Muscle of back (tissue), 11 donors: Measurements from ENCODE around the gene FAM187B. TPM values are rescaled to one million over a fixed set of nuclear protein-coding genes. Genes with fewer than 3 reads are reported as not detected.
"Not testable (repeated sequence)": the region's sequence is repeated elsewhere in the genome, so short reads cannot be mapped to it uniquely, and the experiment has no call there.

Source experiments
- DNase-seq, 3 donors: peaks; one replicate each; pipeline versions ENCODE4 v3.0.0 to v3.0.0-alpha.2; 2013
- polyA plus RNA-seq, 10 donors: library from polyadenylated mRNA; unstranded; fragments of 120-200 nt; gene quantifications; one replicate each; pipeline ENCODE4 v1.2.1, GENCODE V29; 2013; ENCODE audit not compliant: insufficient read length in 10 of 10

The FAM187B gene
- polyA plus RNA-seq, 10 donors = 0.19 TPM; not detected in 9

GRCh38 chr19:35262101-35262761 is 33.7 kb upstream of the FAM187B start:
- no peak for DNase-seq

DNA sequence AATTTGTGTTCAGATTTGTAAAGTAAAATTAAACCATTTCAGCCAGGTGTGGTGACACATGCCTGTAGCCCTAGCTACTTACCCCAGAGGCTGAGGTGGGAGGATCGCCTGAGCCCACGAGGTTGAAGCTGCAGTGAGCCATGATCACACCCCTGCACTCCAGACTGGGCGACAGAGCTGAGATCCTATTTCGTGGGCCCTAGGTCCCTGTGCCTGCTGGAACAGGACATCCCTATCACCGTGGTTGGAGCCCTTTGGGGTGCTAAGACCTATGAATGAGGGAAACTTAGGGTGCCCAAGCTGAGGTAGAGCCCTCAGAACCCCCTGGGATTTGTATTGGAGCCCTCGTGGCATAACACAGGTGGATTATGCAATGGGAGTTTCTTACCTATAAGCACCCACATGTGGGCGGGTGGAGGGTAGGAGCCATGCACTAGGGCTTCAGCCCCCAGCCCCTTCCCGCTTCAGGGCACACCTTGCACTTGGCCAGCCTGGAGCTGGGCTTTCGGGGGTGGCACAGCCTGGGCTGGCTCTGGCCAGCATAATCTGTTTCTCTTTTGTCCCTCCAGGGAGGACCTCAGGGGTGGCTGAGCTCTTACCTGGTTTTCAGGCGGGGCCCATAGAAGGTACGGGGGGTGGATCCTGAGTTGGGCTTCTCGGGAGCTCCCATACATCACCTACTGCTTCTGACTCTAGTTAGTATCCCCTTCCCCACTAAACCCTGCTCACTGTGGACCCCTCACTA is 33.0 kb upstream of the FAM187B start:
- no peak for DNase-seq

GRCh38 chr19:35260694-35261304 is 32.3 kb upstream of the FAM187B start:
- DNase-seq = no peak

DNA sequence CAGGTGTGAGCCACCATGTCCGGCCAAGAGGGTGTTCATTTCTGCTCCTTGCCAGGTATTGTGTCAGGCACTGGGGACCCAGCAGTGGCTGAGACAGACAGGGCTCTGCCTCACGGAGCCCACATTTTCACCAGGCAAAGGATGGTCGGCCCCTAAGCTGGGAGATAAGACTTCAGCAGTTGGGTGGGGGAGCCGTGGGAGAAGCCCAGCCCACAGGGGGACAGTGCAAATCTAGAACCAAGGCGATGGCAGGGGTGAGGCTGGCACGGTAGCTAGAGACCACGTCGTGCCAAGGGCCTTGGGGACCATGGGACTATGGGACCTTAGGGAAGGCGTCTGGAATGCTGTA is 28.5 kb upstream of the FAM187B start:
- DNase-seq = no peak

DNA sequence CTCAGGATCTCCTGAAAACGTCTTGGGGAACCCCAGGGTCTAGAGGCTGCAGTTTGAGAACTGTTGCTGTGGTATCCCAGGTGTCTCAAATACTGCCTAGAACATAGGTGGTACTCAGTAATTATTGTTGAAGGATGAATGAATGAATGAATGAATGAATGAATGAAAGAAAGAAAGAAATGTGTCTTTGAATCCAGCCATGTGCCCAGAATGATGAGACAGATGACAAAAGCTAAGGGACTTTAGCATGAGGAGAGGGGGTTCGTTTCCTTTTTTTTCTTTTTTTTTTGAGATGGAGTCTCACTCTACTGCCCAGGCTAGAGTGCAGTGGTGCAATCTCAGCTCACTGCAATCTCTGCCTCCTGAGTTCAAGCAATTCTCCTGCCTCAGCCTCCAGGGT is 28.0 kb upstream of the FAM187B start:
- DNase-seq = no peak

DNA sequence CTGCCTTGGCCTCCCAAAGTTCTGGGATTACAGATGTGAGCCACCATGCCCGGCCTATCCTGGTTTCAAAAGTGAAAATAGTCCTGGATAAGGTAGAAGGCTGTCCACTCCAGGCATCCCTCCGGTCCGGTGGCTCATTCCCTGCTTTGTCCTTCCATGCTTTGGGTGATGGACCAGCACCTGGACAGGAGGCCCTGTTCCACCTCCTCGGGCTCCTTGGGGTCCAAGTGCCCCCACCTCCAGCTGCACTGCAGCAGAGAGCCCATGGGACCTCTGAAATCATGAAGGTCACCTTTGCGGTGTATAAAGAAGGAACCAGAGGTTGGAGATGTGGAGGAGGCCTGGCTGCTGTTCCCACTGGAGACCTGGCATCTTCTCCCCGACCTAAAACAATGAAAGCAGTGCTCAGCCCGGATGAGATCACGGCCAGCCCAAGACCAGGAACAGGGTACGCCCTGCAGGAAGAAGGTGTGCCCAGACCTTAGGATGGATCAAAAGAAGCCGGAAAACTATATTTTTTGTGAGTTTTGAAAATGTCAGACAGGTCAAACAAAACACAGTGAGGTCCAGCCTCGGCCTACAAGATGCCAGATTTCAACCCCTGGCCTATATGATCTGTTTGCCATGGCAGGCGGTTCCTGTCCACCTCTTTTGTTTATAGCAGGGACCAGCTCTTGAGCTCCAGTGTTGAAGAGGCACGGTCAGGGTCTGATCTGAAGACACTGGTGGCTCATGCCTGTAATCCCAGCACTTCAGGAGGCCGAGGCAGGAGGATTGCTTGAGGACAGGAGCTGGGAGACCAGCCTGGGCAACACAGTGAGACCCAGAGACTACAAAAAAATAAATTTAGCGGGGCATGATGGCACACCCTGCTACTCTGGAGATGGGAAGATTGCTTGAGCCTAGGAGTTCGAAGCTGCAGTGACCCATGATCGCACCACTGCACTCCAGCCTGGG is 26.1 kb upstream of the FAM187B start:
- no peak for DNase-seq

DNA sequence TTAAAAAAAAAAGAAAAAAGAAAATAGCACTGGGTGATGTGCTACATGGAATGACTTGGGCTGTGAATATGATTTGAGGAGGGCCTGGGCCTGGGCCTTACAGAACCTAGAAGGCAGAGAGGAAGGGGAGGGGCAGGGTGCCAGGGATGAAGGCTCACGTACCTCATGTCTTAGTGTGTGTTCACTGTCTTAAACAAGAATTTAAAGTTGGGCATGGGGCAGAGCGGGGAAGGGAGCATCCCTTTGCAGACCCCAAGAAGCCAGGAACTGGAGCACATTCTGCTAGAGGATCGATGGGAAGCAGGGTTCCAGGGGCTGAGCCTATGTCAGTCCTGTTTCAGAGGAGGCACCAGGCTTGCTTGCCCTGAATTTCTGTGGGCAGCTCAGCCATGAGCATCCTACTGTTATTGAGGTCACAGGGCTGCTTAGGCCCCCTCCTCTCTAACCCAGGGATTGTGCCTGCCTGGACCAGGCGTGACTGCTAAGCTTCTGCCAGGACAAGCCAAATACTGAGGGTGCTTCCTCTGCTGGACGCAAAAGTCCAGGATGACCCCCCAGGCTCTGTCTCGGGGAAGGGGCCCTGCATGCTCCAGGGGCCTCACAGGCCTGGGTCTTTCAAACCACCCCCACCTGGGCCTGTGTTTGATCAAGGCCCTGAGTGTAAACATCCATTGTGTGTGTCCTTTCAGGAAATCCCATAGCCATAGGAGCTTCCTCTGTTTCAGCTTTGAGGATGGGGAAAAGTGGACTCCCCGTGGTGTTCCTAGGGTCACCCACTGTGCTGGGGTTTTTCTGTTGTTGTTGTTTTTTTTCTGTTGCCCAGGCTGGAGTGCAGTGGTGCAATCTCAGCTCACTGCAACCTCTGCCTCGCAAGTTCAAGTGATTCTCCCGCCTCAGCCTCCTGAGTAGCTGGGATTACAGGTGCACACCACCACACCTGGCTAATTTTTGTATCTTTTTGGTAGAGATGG is 25.1 kb upstream of the FAM187B start:
- DNase-seq = no peak

DNA sequence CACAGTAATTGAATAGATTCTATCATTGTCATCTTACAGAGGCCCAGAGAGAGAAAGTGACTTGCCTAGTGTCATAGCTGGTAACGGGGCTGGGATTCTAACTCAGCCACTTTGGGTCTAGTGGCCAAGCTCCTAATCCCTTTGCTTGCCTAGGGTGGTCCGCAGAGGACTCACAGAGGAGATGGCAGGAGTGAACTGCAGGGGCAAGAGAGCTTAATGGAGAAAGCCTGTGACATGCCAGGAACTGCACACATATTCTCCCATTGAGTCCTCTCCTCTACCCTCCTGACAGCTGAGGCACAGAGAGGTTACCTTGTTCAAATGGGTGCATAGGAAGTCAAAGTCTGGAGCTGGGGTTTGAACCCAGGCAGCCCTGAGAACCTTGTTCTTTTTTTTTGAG is 22.9 kb upstream of the FAM187B start:
- no peak for DNase-seq

DNA sequence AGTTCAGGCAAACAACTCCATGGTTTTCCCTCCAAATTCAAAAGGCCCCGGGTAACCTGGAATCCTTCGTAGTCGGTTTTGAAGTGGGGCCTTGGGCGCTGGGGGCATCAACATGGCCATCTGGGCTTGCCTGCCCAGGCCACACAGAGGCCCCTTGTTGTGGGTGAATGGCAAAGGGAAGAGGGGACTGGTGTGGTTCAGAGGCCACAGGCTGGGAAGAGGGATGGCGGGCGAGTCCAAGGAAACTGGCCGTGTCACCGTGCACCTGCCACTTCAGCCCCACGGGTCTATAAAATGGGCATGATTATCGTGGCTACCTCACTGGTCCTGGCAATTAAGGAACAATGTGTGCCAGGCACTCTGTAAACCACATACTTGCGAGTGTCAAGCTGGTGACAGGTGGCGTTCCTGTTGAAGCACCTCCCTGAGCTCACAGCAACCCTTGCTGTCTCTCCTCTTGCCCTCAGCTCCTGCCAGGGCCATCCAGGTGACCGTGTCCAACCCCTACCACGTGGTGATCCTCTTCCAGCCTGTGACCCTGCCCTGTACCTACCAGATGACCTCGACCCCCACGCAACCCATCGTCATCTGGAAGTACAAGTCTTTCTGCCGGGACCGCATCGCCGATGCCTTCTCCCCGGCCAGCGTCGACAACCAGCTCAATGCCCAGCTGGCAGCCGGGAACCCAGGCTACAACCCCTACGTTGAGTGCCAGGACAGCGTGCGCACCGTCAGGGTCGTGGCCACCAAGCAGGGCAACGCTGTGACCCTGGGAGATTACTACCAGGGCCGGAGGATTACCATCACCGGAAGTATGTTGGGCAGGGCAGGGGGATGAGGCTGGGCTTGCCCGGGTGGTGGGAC is 21.5 kb upstream of the FAM187B start:
- no peak for DNase-seq

- DNase-seq = no peak
These were observed 20.8 kb upstream of the FAM187B start for GRCh38 chr19:35249146-35249847.

- peak in 1 of 3 donors; percentile 33 for DNase-seq
These were observed 20.0 kb upstream of the FAM187B start, which contains the start of gene LSR for GRCh38 chr19:35248310-35249145. TSS of gene LSR (plus strand) at chr19:35249002. CDS start at chr19:35249023, 21 bp downstream.

GRCh38 chr19:35247526-35248309 is 19.2 kb upstream of the FAM187B start:
- no peak for DNase-seq

DNA sequence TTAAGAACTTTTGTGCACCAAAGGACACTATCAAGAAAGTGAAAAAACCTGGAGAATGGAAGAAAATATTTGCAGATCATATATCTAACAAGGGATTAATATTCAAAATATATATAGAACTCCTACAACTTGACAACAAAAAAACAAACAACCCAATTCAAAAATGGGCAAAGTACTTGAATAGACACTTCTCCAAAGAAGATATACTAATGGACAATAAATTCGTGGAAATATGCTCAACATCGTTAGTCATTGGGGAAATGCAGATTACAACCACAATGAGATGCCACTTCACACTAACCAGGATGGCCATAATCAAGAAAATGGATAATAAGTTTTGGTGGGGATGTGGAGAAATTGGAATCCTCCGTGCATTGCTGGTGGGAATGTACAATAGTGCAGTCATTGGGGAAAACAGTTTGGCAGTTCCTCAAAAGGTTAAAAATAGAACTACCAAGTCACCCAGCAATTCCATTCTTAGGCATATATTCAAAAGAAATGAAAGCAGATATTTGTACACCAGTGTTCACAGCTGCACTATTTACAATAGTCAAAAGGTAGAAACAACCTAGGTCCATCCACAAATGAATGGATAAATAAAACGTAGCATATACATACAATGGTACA is 18.0 kb upstream of the FAM187B start:
- DNase-seq = no peak

DNA sequence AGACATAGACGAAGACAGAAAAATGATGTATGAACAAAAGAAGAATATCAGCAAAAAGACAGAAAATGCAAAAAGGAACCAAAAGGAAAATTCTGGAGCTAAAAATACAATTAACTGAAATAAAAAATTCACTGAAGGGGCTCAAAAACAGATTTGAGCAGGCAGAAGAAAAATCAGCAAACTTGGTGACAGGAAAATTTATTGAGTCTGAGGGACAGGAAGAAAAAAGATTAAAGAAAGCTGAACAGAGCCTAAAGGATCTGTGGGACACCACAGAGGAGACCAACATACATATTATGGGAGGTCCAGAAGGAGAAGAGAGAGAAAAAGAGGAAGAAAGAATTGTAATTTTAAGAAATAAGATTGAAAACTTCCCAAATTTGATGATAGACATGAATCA is 12.9 kb upstream of the FAM187B start:
- no peak for DNase-seq

GRCh38 chr19:35240327-35240726 is 11.8 kb upstream of the FAM187B start:
- no peak for DNase-seq

- DNase-seq = not testable (repeated sequence)
These were observed 11.1 kb upstream of the FAM187B start for GRCh38 chr19:35239597-35239996.
